WTC11 (cell line): ENCODE measurements around the gene GOLGA7B. TPM values are rescaled to one million over a fixed set of nuclear protein-coding genes. Genes with fewer than 3 reads are reported as not detected.

ENCODE experiments used
- ATAC-seq: fragments of 200-7000 bp; cut with Tn5 transposase; 2 replicates; pipeline ENCODE4 v1.10.0; 2021; ENCODE audit warnings: mild to moderate bottlenecking, moderate library complexity
- CTCF ChIA-PET: fragments of 300-600 bp; sonication (Branson Sonifier 250); formaldehyde crosslinking; loops from one replicate; lab custom pipeline; 2021; ENCODE audit warnings: antibody characterized with exemption; lab: Charles Lee
- POLR2A ChIA-PET: fragments of 350-600 bp; sonication (Branson Sonifier 250); formaldehyde crosslinking; loops from one replicate; lab custom pipeline; 2021; ENCODE audit warnings: antibody characterized with exemption; lab: Charles Lee
- DNase-seq: peaks from one replicate; pipeline ENCODE4 v3.0.0; 2021; ENCODE audit warnings: low spot score
- H3K27ac Mint-ChIP-seq: 2 replicates; pipeline ENCODE4 v1.8.0; 2021; ENCODE audit warnings: mixed read lengths
- H3K27me3 Mint-ChIP-seq: 2 replicates; pipeline ENCODE4 v1.8.0; 2021; ENCODE audit warnings: low read depth, mild to moderate bottlenecking, moderate library complexity, mixed read lengths
- H3K36me3 Mint-ChIP-seq: 2 replicates; pipeline ENCODE4 v1.8.0; 2021; ENCODE audit warnings: mixed read lengths
- H3K4me1 Mint-ChIP-seq: 2 replicates; pipeline ENCODE4 v1.8.0; 2022; ENCODE audit warnings: mixed read lengths
- H3K4me3 Mint-ChIP-seq: 2 replicates; pipeline ENCODE4 v1.8.0; 2021; ENCODE audit warnings: mild to moderate bottlenecking, moderate library complexity, mixed read lengths
- H3K9me3 Mint-ChIP-seq: 2 replicates; pipeline ENCODE4 v1.8.0; 2021; ENCODE audit warnings: mixed read lengths
- ATF1 ChIP-seq: sonication (generic); formaldehyde crosslinking; IDR thresholded peaks from 2 replicates; pipeline ENCODE4 v1.8.1; 2023; ENCODE audit warnings: mild to moderate bottlenecking, moderate library complexity, missing genetic modification reagents
- CBFB ChIP-seq: sonication (generic); formaldehyde crosslinking; IDR thresholded peaks from 2 replicates; pipeline ENCODE4 v1.8.1; 2022; ENCODE audit warnings: mild to moderate bottlenecking, low read depth, missing genetic modification reagents
- CDX4 ChIP-seq: fragments of 250-450 bp; sonication (Bioruptor Pico); IDR thresholded peaks from 2 replicates; pipeline ENCODE4 v1.9.0; 2021; ENCODE audit warnings: moderate library complexity, mild to moderate bottlenecking, inconsistent platforms, borderline replicate concordance
- CREB1 ChIP-seq: sonication (generic); formaldehyde crosslinking; IDR thresholded peaks from 2 replicates; pipeline ENCODE4 v1.8.0; 2023; ENCODE audit warnings: mild to moderate bottlenecking, missing genetic modification reagents
- GABPB1 ChIP-seq: sonication (generic); formaldehyde crosslinking; IDR thresholded peaks from 2 replicates; pipeline ENCODE4 v1.8.1; 2023; ENCODE audit warnings: mild to moderate bottlenecking, missing genetic modification reagents
- MXD4 ChIP-seq: fragments of 250-450 bp; sonication (Bioruptor Pico); IDR thresholded peaks from 2 replicates; pipeline ENCODE4 v1.8.0; 2021; ENCODE audit warnings: mild to moderate bottlenecking, moderate library complexity, borderline replicate concordance
- NFYB ChIP-seq: sonication (generic); formaldehyde crosslinking; conservative IDR thresholded peaks from 2 replicates; pipeline ENCODE4 v1.8.0; 2022; ENCODE audit warnings: low read depth, missing genetic modification reagents
- RORB ChIP-seq: fragments of 250-450 bp; sonication (Bioruptor Pico); IDR thresholded peaks from 2 replicates; pipeline ENCODE4 v1.9.0; 2021; ENCODE audit warnings: mild to moderate bottlenecking
- SMAD3 ChIP-seq: sonication (generic); formaldehyde crosslinking; IDR thresholded peaks from 2 replicates; pipeline ENCODE4 v1.8.0; 2022; ENCODE audit warnings: missing genetic modification reagents, mild to moderate bottlenecking, borderline replicate concordance
- SOX15 ChIP-seq: fragments of 250-450 bp; sonication (Bioruptor Pico); IDR thresholded peaks from 2 replicates; pipeline ENCODE4 v1.9.0; 2021; ENCODE audit warnings: mild to moderate bottlenecking
- TEAD1 ChIP-seq: sonication (generic); formaldehyde crosslinking; IDR thresholded peaks from 2 replicates; pipeline ENCODE4 v1.8.0; 2022; ENCODE audit warnings: mild to moderate bottlenecking, missing genetic modification reagents
- USF1 ChIP-seq: sonication (generic); formaldehyde crosslinking; IDR thresholded peaks from 2 replicates; pipeline ENCODE4 v1.8.0; 2022; ENCODE audit warnings: mild to moderate bottlenecking, missing genetic modification reagents
- ZBTB21 ChIP-seq: sonication (generic); formaldehyde crosslinking; IDR thresholded peaks from 2 replicates; pipeline ENCODE4 v1.8.1; 2023; ENCODE audit warnings: mild to moderate bottlenecking, missing genetic modification reagents, borderline replicate concordance
- ZNF416 ChIP-seq: fragments of 250-450 bp; sonication (Bioruptor Pico); IDR thresholded peaks from 2 replicates; pipeline ENCODE4 v1.9.0; 2021; ENCODE audit warnings: mild to moderate bottlenecking, inconsistent platforms
- ZNF425 ChIP-seq: fragments of 250-450 bp; sonication (Bioruptor Pico); conservative IDR thresholded peaks from 2 replicates; pipeline ENCODE4 v1.9.0; 2021; ENCODE audit warnings: mild to moderate bottlenecking
- ZNF532 ChIP-seq: fragments of 250-450 bp; sonication (Bioruptor Pico); IDR thresholded peaks from 2 replicates; pipeline ENCODE4 v1.9.0; 2021; ENCODE audit warnings: mild to moderate bottlenecking, borderline replicate concordance
- total RNA-seq: library from RNA; stranded (reverse); gene quantifications from 3 replicates; pipeline ENCODE4 v1.2.3, GENCODE V29; 2021

Gene GOLGA7B
- total RNA-seq, 1 experiment from 2014 or later = 0.24 TPM

GRCh38 chr10:97904576-97904975, 54.9 kb downstream of the GOLGA7B start:
- ChIA-PET CTCF (interaction anchor here (0.7 to 3.6 kb wide), 15 partner anchors 10 to 405 kb away, joined by 3 to 20 read pairs (median 4); partner anchors contain the start of gene AVPI1), POLR2A (interaction anchor here (0.5 kb wide), 1 partner anchor 15 kb away, joined by 3 read pairs; no protein-coding TSS in a partner anchor)
- no peaks in the 10 kb centered on the region for H3K36me3 Mint-ChIP-seq
- TF ChIP-seq CBFB (CRISPR knock-in tag) = no peak
- TF ChIP-seq ZNF425 (CRISPR knock-in tag) = no peak
- TF ChIP-seq GABPB1 (CRISPR knock-in tag) = no peak
- TF ChIP-seq USF1 (CRISPR knock-in tag) = no peak
- no peak for TF ChIP-seq CDX4 (CRISPR knock-in tag)
- TF ChIP-seq ZBTB21 (CRISPR knock-in tag) = no peak
- no peak for TF ChIP-seq SOX15 (CRISPR knock-in tag)
- no peak for TF ChIP-seq SMAD3 (CRISPR knock-in tag)
- TF ChIP-seq RORB (CRISPR knock-in tag) = no peak
- no peak overlapping the region for H3K27ac Mint-ChIP-seq
- no peak overlapping the region for H3K4me3 Mint-ChIP-seq
- no peaks in the 10 kb centered on the region for H3K9me3 Mint-ChIP-seq
- peaks cover 9% of the 10 kb centered on the region; the same call in 1 of the 2 replicates for H3K4me1 Mint-ChIP-seq
- DNase-seq (no peak), ATAC-seq (no peak)
- no peaks in the 10 kb centered on the region for H3K27me3 Mint-ChIP-seq

GRCh38 chr10:97905276-97905675, 55.6 kb downstream of the GOLGA7B start:
- ChIA-PET CTCF (interaction anchor here (0.9 to 3.6 kb wide), 12 partner anchors 10 to 404 kb away, joined by 3 to 20 read pairs (median 4); no protein-coding TSS in a partner anchor), POLR2A (no interaction called here)
- no peak for ATAC-seq
- no peaks in the 10 kb centered on the region for H3K27me3 Mint-ChIP-seq
- H3K27ac Mint-ChIP-seq = no peak overlapping the region
- H3K4me1 Mint-ChIP-seq = peaks cover 9% of the 10 kb centered on the region; the same call in 1 of the 2 replicates
- no peaks in the 10 kb centered on the region for H3K9me3 Mint-ChIP-seq
- H3K4me3 Mint-ChIP-seq = no peak overlapping the region
- no peaks in the 10 kb centered on the region for H3K36me3 Mint-ChIP-seq
- no peak for DNase-seq
- no peak for TF ChIP-seq MXD4
- TF ChIP-seq TEAD1 (CRISPR knock-in tag) = no peak
- no peak for TF ChIP-seq ZNF425 (CRISPR knock-in tag)
- no peak for TF ChIP-seq ATF1 (CRISPR knock-in tag)
- TF ChIP-seq ZNF532 (CRISPR knock-in tag) = no peak
- TF ChIP-seq CREB1 = no peak
- no peak for TF ChIP-seq ZNF416 (CRISPR knock-in tag)
- TF ChIP-seq NFYB (CRISPR knock-in tag) = no peak
- TF ChIP-seq, all 79 proteins: peak for 0
